Activated naive CD8-positive, alpha-beta T cell treated with anti-CD3 and anti-CD28 coated beads, Interleukin-2, amount 10 ng/mL, durations not matched to agents 7 days and 5 days (primary cell): ENCODE measurements around the gene IFRD1. TPM values are rescaled to one million over a fixed set of nuclear protein-coding genes. Genes with fewer than 3 reads are reported as not detected.

ENCODE experiments used
- ATAC-seq: fragments of 150-1000 bp; cut with Tn5 transposase; one replicate; pipeline ENCODE4 v1.10.0; 2021; ENCODE audit warnings: low read depth, moderate library complexity
- POLR2A ChIA-PET: fragments of 350-600 bp; sonication (Branson Sonifier 250); formaldehyde crosslinking; loops from one replicate; lab custom pipeline; 2021; ENCODE audit warnings: antibody characterized with exemption; lab: Charles Lee
- DNase-seq: peaks from one replicate; pipeline ENCODE4 v3.0.0; 2021
- H3K27ac Mint-ChIP-seq: one replicate; pipeline ENCODE4 v1.8.0; 2022; ENCODE audit warnings: mild to moderate bottlenecking, mixed read lengths
- H3K27me3 Mint-ChIP-seq: one replicate; pipeline ENCODE4 v1.8.0; 2022; ENCODE audit warnings: mild to moderate bottlenecking, moderate library complexity, mixed read lengths
- H3K36me3 Mint-ChIP-seq: one replicate; pipeline ENCODE4 v1.8.0; 2021; ENCODE audit warnings: mild to moderate bottlenecking, mixed read lengths
- H3K4me1 Mint-ChIP-seq: one replicate; pipeline ENCODE4 v1.8.0; 2021; ENCODE audit warnings: mixed read lengths
- H3K4me3 Mint-ChIP-seq: one replicate; pipeline ENCODE4 v1.8.0; 2022; ENCODE audit warnings: mild to moderate bottlenecking, moderate library complexity, mixed read lengths
- H3K9me3 Mint-ChIP-seq: one replicate; pipeline ENCODE4 v1.8.0; 2021; ENCODE audit warnings: mixed read lengths
- total RNA-seq, 2 experiments: library from RNA; stranded (reverse); gene quantifications; one replicate each; pipeline ENCODE4 v1.2.3, GENCODE V29; 2021

IFRD1 gene
- total RNA-seq, 2 experiments from 2014 or later, result 38.7 to 39.2 TPM

- H3K36me3 Mint-ChIP-seq, result peaks cover 12% of the 10 kb centered on the region
- ATAC-seq (no peak), DNase-seq (no peak)
- no peak overlapping the region for H3K27ac Mint-ChIP-seq
- H3K27me3 Mint-ChIP-seq, result no peaks in the 10 kb centered on the region
- POLR2A ChIA-PET, result no interaction called here
- no peak overlapping the region for H3K4me3 Mint-ChIP-seq
- H3K9me3 Mint-ChIP-seq, result no peaks in the 10 kb centered on the region
- peaks cover 6% of the 10 kb centered on the region for H3K4me1 Mint-ChIP-seq
Measured at GRCh38 chr7:112481833-112482670, 31.8 kb downstream of the IFRD1 start.

- ATAC-seq, result no peak
- no peaks in the 10 kb centered on the region for H3K9me3 Mint-ChIP-seq
Measured at GRCh38 chr7:112484671-112485167, 34.5 kb downstream of the IFRD1 start.

DNA sequence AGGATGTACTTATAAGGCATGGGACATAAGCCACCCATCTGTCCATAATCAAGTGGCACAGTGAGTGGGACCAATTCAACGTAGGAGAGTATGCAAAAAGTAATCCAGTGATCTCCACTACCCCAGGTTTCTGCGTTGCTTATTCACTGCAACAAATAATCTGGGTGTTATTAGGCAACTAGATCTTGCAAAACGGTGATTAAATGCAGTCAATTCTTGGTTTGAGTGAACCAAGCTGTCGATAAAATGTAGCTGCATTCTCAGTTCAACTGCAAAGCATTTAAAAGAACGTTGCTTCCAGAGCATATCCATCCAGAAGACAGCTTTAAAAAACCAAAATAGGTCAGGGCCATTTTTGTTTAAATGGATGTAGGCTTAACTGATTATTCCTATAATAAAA lies 35.5 kb downstream of the IFRD1 start:
- H3K27me3 Mint-ChIP-seq, result no peaks in the 10 kb centered on the region
- ATAC-seq, result no peak

More at GRCh38 chr7:112484671-112485167, 34.5 kb downstream of the IFRD1 start:
- Mint-ChIP-seq H3K4me3 (no peak overlapping the region), H3K27ac (no peak overlapping the region), H3K36me3 (peaks cover under 1% of the 10 kb centered on the region), H3K4me1 (peaks cover 6% of the 10 kb centered on the region), H3K27me3 (no peaks in the 10 kb centered on the region)
- POLR2A ChIA-PET, result no interaction called here
- DNase-seq, result no peak

GRCh38 chr7:112487457-112488263 lies 37.4 kb downstream of the IFRD1 start:
- DNase-seq (no peak), ATAC-seq (no peak)
- Mint-ChIP-seq H3K9me3 (no peaks in the 10 kb centered on the region), H3K4me3 (no peak overlapping the region), H3K36me3 (no peaks in the 10 kb centered on the region), H3K27ac (no peak overlapping the region), H3K27me3 (no peaks in the 10 kb centered on the region), H3K4me1 (peaks cover 6% of the 10 kb centered on the region)
- POLR2A ChIA-PET, result no interaction called here

More for the DNA sequence above, 35.5 kb downstream of the IFRD1 start:
- H3K4me3 Mint-ChIP-seq, result no peak overlapping the region
- H3K27ac Mint-ChIP-seq, result no peak overlapping the region
- no peaks in the 10 kb centered on the region for H3K9me3 Mint-ChIP-seq
- no peak for DNase-seq
- H3K4me1 Mint-ChIP-seq, result peaks cover 6% of the 10 kb centered on the region
- H3K36me3 Mint-ChIP-seq, result no peaks in the 10 kb centered on the region
- POLR2A ChIA-PET, result no interaction called here

- Mint-ChIP-seq H3K4me1 (peaks cover 6% of the 10 kb centered on the region), H3K27ac (no peak overlapping the region), H3K4me3 (no peak overlapping the region), H3K36me3 (no peaks in the 10 kb centered on the region), H3K27me3 (no peaks in the 10 kb centered on the region), H3K9me3 (no peaks in the 10 kb centered on the region)
- no peak for ATAC-seq
- POLR2A ChIA-PET, result no interaction called here
- no peak for DNase-seq
Measured at GRCh38 chr7:112488264-112488552, 37.9 kb downstream of the IFRD1 start.

GRCh38 chr7:112492186-112492585 lies 41.9 kb downstream of the IFRD1 start:
- Mint-ChIP-seq H3K27ac (no peak overlapping the region), H3K4me3 (no peak overlapping the region), H3K4me1 (no peaks in the 10 kb centered on the region), H3K27me3 (peaks cover 12% of the 10 kb centered on the region), H3K36me3 (no peaks in the 10 kb centered on the region), H3K9me3 (no peaks in the 10 kb centered on the region)
- ATAC-seq (no peak), DNase-seq (no peak)
- POLR2A ChIA-PET, result no interaction called here

DNA sequence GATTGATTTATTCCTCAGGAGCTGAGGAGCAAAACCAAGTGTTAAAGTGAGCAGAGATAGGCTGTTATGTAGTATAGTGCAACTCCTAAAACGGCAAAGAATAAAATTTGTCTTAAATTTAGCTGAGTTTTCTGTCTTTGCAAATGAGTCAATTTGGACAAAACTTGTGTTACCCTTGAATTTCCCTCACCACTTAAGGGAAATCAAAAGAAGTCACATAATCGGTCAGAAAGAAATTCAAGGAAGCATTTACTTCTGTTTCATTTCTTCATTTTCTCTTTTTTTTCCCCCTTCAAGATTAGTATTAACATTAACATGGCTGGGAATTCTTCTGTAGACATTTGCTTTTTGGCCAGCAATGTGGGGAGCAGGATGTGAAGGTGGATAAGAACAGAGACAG lies 44.4 kb downstream of the IFRD1 start:
- H3K27ac Mint-ChIP-seq, result no peak overlapping the region
- no peak for ATAC-seq
- DNase-seq, result no peak
- H3K9me3 Mint-ChIP-seq, result no peaks in the 10 kb centered on the region
- H3K4me3 Mint-ChIP-seq, result no peak overlapping the region
- H3K4me1 Mint-ChIP-seq, result peaks cover 2% of the 10 kb centered on the region
- no peaks in the 10 kb centered on the region for H3K36me3 Mint-ChIP-seq
- peaks cover 20% of the 10 kb centered on the region for H3K27me3 Mint-ChIP-seq
- POLR2A ChIA-PET, result no interaction called here

- Mint-ChIP-seq H3K27ac (no peak overlapping the region), H3K4me3 (no peak overlapping the region), H3K27me3 (peaks cover 25% of the 10 kb centered on the region), H3K36me3 (no peaks in the 10 kb centered on the region), H3K9me3 (no peaks in the 10 kb centered on the region), H3K4me1 (peaks cover 2% of the 10 kb centered on the region)
- no peak for DNase-seq
- POLR2A ChIA-PET, result no interaction called here
- no peak for ATAC-seq
Measured at GRCh38 chr7:112495156-112495788, 45.0 kb downstream of the IFRD1 start.

GRCh38 chr7:112495810-112496462 lies 45.7 kb downstream of the IFRD1 start:
- no peak for DNase-seq
- Mint-ChIP-seq H3K27me3 (peaks cover 30% of the 10 kb centered on the region), H3K36me3 (no peaks in the 10 kb centered on the region), H3K27ac (no peak overlapping the region), H3K9me3 (no peaks in the 10 kb centered on the region), H3K4me1 (peaks cover 2% of the 10 kb centered on the region), H3K4me3 (no peak overlapping the region)
- no peak for ATAC-seq
- POLR2A ChIA-PET, result no interaction called here

- Mint-ChIP-seq H3K36me3 (no peaks in the 10 kb centered on the region), H3K27me3 (peaks cover 30% of the 10 kb centered on the region), H3K4me1 (peaks cover 2% of the 10 kb centered on the region), H3K4me3 (no peak overlapping the region), H3K27ac (no peak overlapping the region), H3K9me3 (no peaks in the 10 kb centered on the region)
- ATAC-seq (no peak), DNase-seq (no peak)
- POLR2A ChIA-PET, result no interaction called here
Measured at GRCh38 chr7:112497481-112497880, 47.2 kb downstream of the IFRD1 start.

DNA sequence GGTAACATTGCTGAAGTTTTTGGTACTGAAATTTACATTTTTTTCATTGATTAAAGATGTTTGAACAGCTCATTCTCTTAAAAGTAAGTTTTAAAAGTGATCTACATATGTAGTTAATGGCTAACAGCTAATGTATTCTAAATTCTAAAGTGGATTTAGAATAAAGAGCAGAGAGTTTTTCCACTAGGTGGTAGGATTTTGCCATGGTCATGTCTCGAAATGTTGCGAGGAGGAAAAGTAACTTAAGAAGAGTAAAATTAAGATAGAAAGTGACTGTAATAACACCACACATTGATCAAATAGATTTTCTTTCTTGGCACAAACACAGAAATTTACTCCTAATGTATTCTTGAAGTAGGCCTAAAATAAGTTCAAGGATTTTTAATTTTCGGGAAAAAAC lies 50.4 kb downstream of the IFRD1 start:
- DNase-seq (no peak), ATAC-seq (no peak)
- Mint-ChIP-seq H3K27me3 (peaks cover 22% of the 10 kb centered on the region), H3K27ac (no peak overlapping the region), H3K4me1 (peaks cover 2% of the 10 kb centered on the region), H3K9me3 (no peaks in the 10 kb centered on the region), H3K36me3 (no peaks in the 10 kb centered on the region), H3K4me3 (no peak overlapping the region)
- POLR2A ChIA-PET, result no interaction called here

DNA sequence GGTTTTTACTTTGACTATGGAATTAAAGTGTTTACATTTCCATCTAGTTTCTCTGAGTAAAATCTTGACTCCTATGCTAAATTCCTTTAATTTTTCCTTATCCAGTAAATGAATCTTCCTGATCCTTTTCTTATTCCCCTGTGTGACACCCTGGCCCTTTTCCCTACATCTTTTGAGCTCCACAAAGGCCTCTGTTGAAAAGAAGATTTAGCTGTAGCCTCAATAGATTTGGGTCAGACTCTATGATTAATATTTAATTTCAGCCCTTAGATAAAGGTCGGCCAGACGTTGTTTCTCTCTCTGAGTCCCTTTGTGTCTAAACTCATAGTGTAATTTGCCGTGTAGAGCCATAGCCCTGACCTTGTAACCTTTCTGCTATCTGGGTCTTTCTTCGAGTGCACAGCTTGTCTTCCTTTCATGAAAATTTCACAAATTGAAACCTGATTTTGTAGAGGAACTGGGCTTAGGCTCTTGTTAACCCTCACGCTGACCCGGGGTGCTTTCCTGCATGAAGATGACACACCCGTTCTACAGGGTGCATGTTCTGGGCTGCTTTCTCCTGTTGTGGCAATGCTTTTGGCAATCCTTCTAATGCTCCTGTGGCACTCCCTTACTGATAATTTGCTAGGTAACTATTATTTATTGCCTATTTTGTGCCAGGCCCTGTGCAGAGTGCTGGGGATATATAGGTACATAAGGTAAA lies 51.7 kb downstream of the IFRD1 start:
- Mint-ChIP-seq H3K4me3 (no peak overlapping the region), H3K27me3 (peaks cover 20% of the 10 kb centered on the region), H3K27ac (no peak overlapping the region), H3K36me3 (no peaks in the 10 kb centered on the region), H3K4me1 (peaks cover 2% of the 10 kb centered on the region), H3K9me3 (no peaks in the 10 kb centered on the region)
- POLR2A ChIA-PET, result no interaction called here
- DNase-seq (no peak), ATAC-seq (no peak)

GRCh38 chr7:112502700-112503099 lies 52.4 kb downstream of the IFRD1 start:
- Mint-ChIP-seq H3K27ac (no peak overlapping the region), H3K9me3 (no peaks in the 10 kb centered on the region), H3K4me1 (no peaks in the 10 kb centered on the region), H3K4me3 (no peak overlapping the region), H3K27me3 (peaks cover 14% of the 10 kb centered on the region), H3K36me3 (no peaks in the 10 kb centered on the region)
- ATAC-seq (no peak), DNase-seq (no peak)
- POLR2A ChIA-PET, result no interaction called here
